CD4-positive, alpha-beta T cell (primary cell): Measurements from ENCODE around the gene LRRC8E. TPM values are rescaled to one million over a fixed set of nuclear protein-coding genes. Genes with fewer than 3 reads are reported as not detected.

Experiments used
- ATAC-seq: fragments of 200-7000 bp; cut with Tn5 transposase; one replicate; pipeline ENCODE4 v1.10.0; 2022; ENCODE audit warnings: mild to moderate bottlenecking; ENCODE audit not compliant: poor library complexity
- CTCF ChIA-PET: fragments of 350-600 bp; sonication (Branson Sonifier 250); formaldehyde crosslinking; loops from one replicate; lab custom pipeline; 2021; ENCODE audit warnings: antibody characterized with exemption, inconsistent platforms; lab: Charles Lee
- POLR2A ChIA-PET: fragments of 350-600 bp; sonication (Branson Sonifier 250); formaldehyde crosslinking; loops from one replicate; lab custom pipeline; 2021; ENCODE audit warnings: antibody characterized with exemption, inconsistent platforms; lab: Charles Lee
- DNase-seq, 14 experiments: peaks; one replicate each; pipeline ENCODE4 v3.0.0-alpha.2; 2013 to 2020; ENCODE audit warnings: mixed read lengths in 2 of 14
- H3K27ac ChIP-seq, 2 donors: one replicate each; pipeline versions ENCODE4 v1.5.1 to v1.7.0; 2013; ENCODE audit warnings: low read length in 2 of 2, low read depth in 1 of 2, mild to moderate bottlenecking in 1 of 2
- H3K27me3 ChIP-seq, 2 experiments: 1 replicate in 1 of 2; 2 replicates in 1 of 2; pipeline versions ENCODE4 v1.6.1 to v1.7.0; 2013; ENCODE audit warnings: low read length in 2 of 2, control low read depth in 1 of 2, mild to moderate bottlenecking in 1 of 2, moderate library complexity in 1 of 2; ENCODE audit not compliant: insufficient read depth in 2 of 2, control insufficient read depth in 1 of 2
- H3K36me3 ChIP-seq: one replicate; pipeline ENCODE4 v1.6.1; 2013; ENCODE audit warnings: low read length, control low read depth; ENCODE audit not compliant: insufficient read depth
- H3K4me1 ChIP-seq: one replicate; pipeline ENCODE4 v1.6.1; 2013; ENCODE audit warnings: low read length, control low read depth; ENCODE audit not compliant: insufficient read depth
- H3K4me3 ChIP-seq: one replicate; pipeline ENCODE4 v1.5.1; 2013; ENCODE audit warnings: mild to moderate bottlenecking, low read length, moderate library complexity
- H3K9me3 ChIP-seq, 2 experiments: 1 replicate in 1 of 2; 2 replicates in 1 of 2; pipeline versions ENCODE4 v1.6.1 to v1.7.0; 2013; ENCODE audit warnings: low read length in 2 of 2, mild to moderate bottlenecking in 2 of 2, control low read depth in 1 of 2, moderate library complexity in 1 of 2; ENCODE audit not compliant: control insufficient read depth in 1 of 2, insufficient read depth in 1 of 2
- H3K27ac Mint-ChIP-seq: one replicate; pipeline ENCODE4 v1.8.0; 2020; ENCODE audit warnings: mixed read lengths
- H3K27me3 Mint-ChIP-seq: one replicate; pipeline ENCODE4 v1.8.0; 2021; ENCODE audit warnings: mixed read lengths
- H3K36me3 Mint-ChIP-seq: one replicate; pipeline ENCODE4 v1.8.0; 2021; ENCODE audit warnings: low read depth, mixed read lengths
- H3K4me1 Mint-ChIP-seq: one replicate; pipeline ENCODE4 v1.8.0; 2021; ENCODE audit warnings: low read depth, mixed read lengths
- H3K4me3 Mint-ChIP-seq: one replicate; pipeline ENCODE4 v1.8.0; 2020; ENCODE audit warnings: mild to moderate bottlenecking, mixed read lengths
- H3K9me3 Mint-ChIP-seq: one replicate; pipeline ENCODE4 v1.8.0; 2020; ENCODE audit warnings: mixed read lengths
- CTCF ChIP-seq: fragments of 200-600 bp; IDR thresholded peaks from one replicate; pipeline ENCODE4 v1.8.0; 2022; ENCODE audit warnings: antibody characterized with exemption, mild to moderate bottlenecking
- intact Hi-C, 2 experiments: fragments of 100-400 bp; cut with DNase I in 1 of 2; cut with micrococcal nuclease in 1 of 2; formaldehyde crosslinking; loops; one replicate each; pipeline versions ENCODE4 v1.15.1 to v1.9.0; 2023 to 2025; cut with DNase I, micrococcal nuclease
- total RNA-seq, 174 experiments: library from RNA in 2 of 174; stranded (reverse) in 2 of 174; gene quantifications; one replicate each; pipeline ENCODE4 v1.2.3 and lab custom pipeline; 2021 to 2026

LRRC8E gene
- total RNA-seq, 2 experiments from 2014 or later: not detected

GRCh38 chr19:7931221-7932061, 43.1 kb downstream of the LRRC8E start:
- Mint-ChIP-seq H3K4me3 (no peak overlapping the region), H3K27me3 (no peaks in the 10 kb centered on the region), H3K4me1 (peaks cover 6% of the 10 kb centered on the region), H3K9me3 (no peaks in the 10 kb centered on the region), H3K36me3 (peaks cover 47% of the 10 kb centered on the region), H3K27ac (no peak overlapping the region)
- Histone ChIP-seq H3K27me3 (no peaks in the 10 kb centered on the region), H3K27ac (no peak overlapping the region), H3K4me1 (peaks cover 8% of the 10 kb centered on the region), H3K9me3 (no peaks in the 10 kb centered on the region), H3K36me3 (peaks cover 64% of the 10 kb centered on the region), H3K4me3 (no peak overlapping the region)
- CTCF ChIA-PET: interaction anchor here (4.6 kb wide), 1 partner anchor 12 kb away, joined by 36 read pairs; the partner anchor contains the start of gene TIMM44
- TF ChIP-seq CTCF: no peak
- intact Hi-C loops: no loop called here
- no peak for DNase-seq
- no peak for ATAC-seq
- POLR2A ChIA-PET: interaction anchor here (1.2 kb wide), 2 partner anchors 11 to 13 kb away, joined by 3 read pairs; no protein-coding TSS in a partner anchor

- no peaks in the 10 kb centered on the region for H3K9me3 ChIP-seq
- H3K36me3 Mint-ChIP-seq: peaks cover 53% of the 10 kb centered on the region
- H3K27ac Mint-ChIP-seq: no peak overlapping the region
- peaks cover 6% of the 10 kb centered on the region for H3K4me1 Mint-ChIP-seq
- DNase-seq: no peak
- ChIA-PET POLR2A (interaction anchor here (1.2 kb wide), 1 partner anchor 12 kb away, joined by 3 read pairs; no protein-coding TSS in a partner anchor), CTCF (no interaction called here)
- H3K4me1 ChIP-seq: peaks cover 5% of the 10 kb centered on the region
- H3K4me3 ChIP-seq: no peak overlapping the region
- no peaks in the 10 kb centered on the region for H3K9me3 Mint-ChIP-seq
- no peak for TF ChIP-seq CTCF
- H3K27ac ChIP-seq: no peak overlapping the region
- H3K36me3 ChIP-seq: peaks cover 65% of the 10 kb centered on the region
- no peaks in the 10 kb centered on the region for H3K27me3 Mint-ChIP-seq
- intact Hi-C loops: no loop called here
- H3K27me3 ChIP-seq: no peaks in the 10 kb centered on the region
- H3K4me3 Mint-ChIP-seq: no peak overlapping the region
- ATAC-seq: no peak
Observed at GRCh38 chr19:7932276-7932929, 44.1 kb downstream of the LRRC8E start.

GRCh38 chr19:7932930-7933300, 44.6 kb downstream of the LRRC8E start:
- no peaks in the 10 kb centered on the region for H3K27me3 Mint-ChIP-seq

More at GRCh38 chr19:7932930-7933300, 44.6 kb downstream of the LRRC8E start:
- no peak for TF ChIP-seq CTCF
- POLR2A ChIA-PET: no interaction called here
- no peak overlapping the region for H3K27ac Mint-ChIP-seq
- Histone ChIP-seq H3K4me1 (peaks cover 5% of the 10 kb centered on the region), H3K4me3 (no peak overlapping the region), H3K9me3 (no peaks in the 10 kb centered on the region), H3K36me3 (peaks cover 70% of the 10 kb centered on the region), H3K27me3 (no peaks in the 10 kb centered on the region), H3K27ac (no peak overlapping the region)
- H3K4me3 Mint-ChIP-seq: no peak overlapping the region
- H3K36me3 Mint-ChIP-seq: peaks cover 58% of the 10 kb centered on the region
- peaks cover 6% of the 10 kb centered on the region for H3K4me1 Mint-ChIP-seq
- DNase-seq: no peak
- CTCF ChIA-PET: no interaction called here
- ATAC-seq: no peak
- H3K9me3 Mint-ChIP-seq: no peaks in the 10 kb centered on the region
- intact Hi-C loops: no loop called here
